OCI-LY3 (cell line): Measurements from ENCODE around the gene DNM3.

Experiments used
- EZH2phosphoT487 ChIP-seq: fragments of 200-600 bp; shearing (Covaris generic); IDR thresholded peaks from 2 replicates; pipeline ENCODE4 v1.6.1; 2018; ENCODE audit warnings: antibody characterized with exemption, mixed run types, low read depth
- TF ChIP-seq, protein P1 (sequence below): fragments of 200-600, 300-600 bp; sonication (generic); IDR thresholded peaks from 2 replicates; pipeline ENCODE4 v1.5.1; 2014; ENCODE audit warnings: antibody characterized with exemption, low read length, low read depth

DNA sequence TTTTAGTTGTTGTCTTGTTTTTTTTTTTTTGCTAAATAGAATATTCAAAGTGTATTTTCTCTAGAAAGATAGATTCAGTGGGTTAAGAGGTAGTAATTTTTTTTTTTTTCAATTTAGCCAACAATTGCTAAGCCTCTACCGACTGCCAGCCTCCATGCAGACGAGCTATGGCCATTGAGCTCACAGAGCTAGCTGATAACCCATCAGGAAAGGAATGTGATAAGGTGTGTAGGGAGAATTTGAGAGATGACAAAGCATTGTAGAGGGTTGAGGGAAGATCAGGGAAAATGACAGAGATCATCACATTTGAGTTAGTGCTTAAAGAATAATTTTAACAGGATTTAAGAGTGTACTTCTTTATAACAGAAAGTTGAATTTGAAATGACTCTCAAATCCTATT lies 30.6 kb downstream of the DNM3 start:
- TF ChIP-seq, protein P1, sequence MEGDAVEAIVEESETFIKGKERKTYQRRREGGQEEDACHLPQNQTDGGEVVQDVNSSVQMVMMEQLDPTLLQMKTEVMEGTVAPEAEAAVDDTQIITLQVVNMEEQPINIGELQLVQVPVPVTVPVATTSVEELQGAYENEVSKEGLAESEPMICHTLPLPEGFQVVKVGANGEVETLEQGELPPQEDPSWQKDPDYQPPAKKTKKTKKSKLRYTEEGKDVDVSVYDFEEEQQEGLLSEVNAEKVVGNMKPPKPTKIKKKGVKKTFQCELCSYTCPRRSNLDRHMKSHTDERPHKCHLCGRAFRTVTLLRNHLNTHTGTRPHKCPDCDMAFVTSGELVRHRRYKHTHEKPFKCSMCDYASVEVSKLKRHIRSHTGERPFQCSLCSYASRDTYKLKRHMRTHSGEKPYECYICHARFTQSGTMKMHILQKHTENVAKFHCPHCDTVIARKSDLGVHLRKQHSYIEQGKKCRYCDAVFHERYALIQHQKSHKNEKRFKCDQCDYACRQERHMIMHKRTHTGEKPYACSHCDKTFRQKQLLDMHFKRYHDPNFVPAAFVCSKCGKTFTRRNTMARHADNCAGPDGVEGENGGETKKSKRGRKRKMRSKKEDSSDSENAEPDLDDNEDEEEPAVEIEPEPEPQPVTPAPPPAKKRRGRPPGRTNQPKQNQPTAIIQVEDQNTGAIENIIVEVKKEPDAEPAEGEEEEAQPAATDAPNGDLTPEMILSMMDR = no peak
- no peak for TF ChIP-seq EZH2phosphoT487
